Loucy (cell line): Measurements from ENCODE around the gene DNAJB4.

ENCODE experiments used
- H2AFZ ChIP-seq: fragments of 200-600 bp; sonication (generic); 2 replicates; pipeline ENCODE4 v1.6.0; 2016; ENCODE audit warnings: antibody characterized with exemption, mild to moderate bottlenecking, low read length, moderate library complexity
- H3F3A ChIP-seq: fragments of 200-600 bp; 2 replicates; pipeline ENCODE4 v1.6.0; 2016; ENCODE audit warnings: antibody characterized with exemption, low read depth, mild to moderate bottlenecking
- H3K27me3 ChIP-seq: fragments of 200-600 bp; sonication (generic); 2 replicates; pipeline ENCODE4 v1.6.1; 2014; ENCODE audit warnings: low read length, mild to moderate bottlenecking; ENCODE audit not compliant: insufficient read depth, poor library complexity, severe bottlenecking
- H3K36me3 ChIP-seq: fragments of 200-600 bp; sonication (generic); 2 replicates; pipeline ENCODE4 v1.6.1; 2016; ENCODE audit warnings: low read length; ENCODE audit not compliant: insufficient read depth
- H3K4me1 ChIP-seq: fragments of 200-600 bp; sonication (generic); 2 replicates; pipeline ENCODE4 v1.5.1; 2014; ENCODE audit warnings: low read length, mild to moderate bottlenecking; ENCODE audit not compliant: insufficient read depth, poor library complexity, severe bottlenecking
- H3K4me2 ChIP-seq: fragments of 200-600 bp; sonication (generic); 2 replicates; pipeline ENCODE4 v1.6.0; 2014; ENCODE audit warnings: antibody characterized with exemption, low read length, low read depth, mild to moderate bottlenecking; ENCODE audit not compliant: poor library complexity, severe bottlenecking
- H3K4me3 ChIP-seq: fragments of 200-600 bp; sonication (generic); 2 replicates; pipeline ENCODE4 v1.5.1; 2014; ENCODE audit warnings: low read length, mild to moderate bottlenecking, mixed read lengths; ENCODE audit not compliant: poor library complexity, severe bottlenecking
- H3K79me2 ChIP-seq: fragments of 200-600 bp; sonication (generic); 2 replicates; pipeline ENCODE4 v1.6.1; 2014; ENCODE audit warnings: low read length; ENCODE audit not compliant: insufficient read depth
- H3K9ac ChIP-seq: fragments of 200-600 bp; sonication (generic); 2 replicates; pipeline ENCODE4 v1.6.0; 2014; ENCODE audit warnings: mild to moderate bottlenecking, low read depth, low read length, moderate library complexity; ENCODE audit not compliant: poor library complexity, severe bottlenecking
- H3K9me2 ChIP-seq: fragments of 200-600 bp; sonication (generic); replicated peaks from 2 replicates; pipeline ENCODE4 v1.6.1; 2016; ENCODE audit warnings: low read depth, low read length, mixed read lengths
- H3K9me3 ChIP-seq: fragments of 200-600 bp; sonication (generic); 2 replicates; pipeline ENCODE4 v1.6.1; 2014; ENCODE audit warnings: mild to moderate bottlenecking, antibody characterized with exemption, low read length, low read depth; ENCODE audit not compliant: insufficient read depth
- H4K20me1 ChIP-seq: fragments of 200-600 bp; sonication (generic); 2 replicates; pipeline ENCODE4 v1.6.0; 2014; ENCODE audit warnings: antibody characterized with exemption, low read length, mild to moderate bottlenecking; ENCODE audit not compliant: insufficient read depth, poor library complexity, severe bottlenecking
- CTCF ChIP-seq: fragments of 200-600 bp; sonication (generic); conservative IDR thresholded peaks from 2 replicates; pipeline ENCODE4 v1.5.1; 2014; ENCODE audit warnings: mild to moderate bottlenecking, antibody characterized with exemption, low read length
- EZH2phosphoT487 ChIP-seq: fragments of 200-600 bp; IDR thresholded peaks from 2 replicates; pipeline ENCODE4 v1.6.1; 2018; ENCODE audit warnings: antibody characterized with exemption, mild to moderate bottlenecking, moderate library complexity, borderline replicate concordance

The DNAJB4 gene

GRCh38 chr1:78032996-78033796, 28.5 kb downstream of the DNAJB4 start:
- Histone ChIP-seq H3K4me1 (no peaks in the 10 kb centered on the region), H3K4me2 (no peak overlapping the region), H3F3A (no peaks in the 10 kb centered on the region), H3K9me3 (no peaks in the 10 kb centered on the region), H4K20me1 (no peaks in the 10 kb centered on the region), H3K9ac (no peak overlapping the region), H3K4me3 (no peak overlapping the region), H3K27me3 (no peaks in the 10 kb centered on the region), H3K9me2 (no peaks in the 10 kb centered on the region), H2AFZ (no peak overlapping the region), H3K79me2 (no peaks in the 10 kb centered on the region), H3K36me3 (no peaks in the 10 kb centered on the region)
- TF ChIP-seq EZH2phosphoT487 (no peak), CTCF (no peak)

DNA sequence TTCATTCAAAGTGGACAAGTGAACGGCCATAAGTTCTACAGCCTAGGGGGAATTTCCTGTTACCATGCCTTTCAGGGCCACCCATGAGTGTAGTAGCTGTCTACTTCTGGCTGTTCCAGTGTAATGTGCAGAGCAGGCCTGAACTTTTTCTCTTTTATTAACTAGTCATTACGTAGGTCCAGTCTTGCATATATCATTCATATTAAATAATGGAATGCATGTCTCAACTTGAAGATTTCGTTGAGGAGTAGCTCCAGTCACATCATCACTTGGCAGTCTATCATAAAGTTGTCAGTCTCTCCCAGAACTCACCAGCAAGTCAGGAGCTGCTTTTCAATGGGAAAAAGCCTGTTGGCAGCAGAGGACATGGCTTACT, 29.0 kb downstream of the DNAJB4 start:
- H3K9me2 ChIP-seq: no peaks in the 10 kb centered on the region
- no peak overlapping the region for H3K4me3 ChIP-seq
- H3K36me3 ChIP-seq: no peaks in the 10 kb centered on the region
- no peaks in the 10 kb centered on the region for H3K79me2 ChIP-seq
- H3K4me1 ChIP-seq: no peaks in the 10 kb centered on the region
- H3K4me2 ChIP-seq: no peak overlapping the region
- TF ChIP-seq EZH2phosphoT487 (no peak), CTCF (no peak)
- no peak overlapping the region for H2AFZ ChIP-seq
- H4K20me1 ChIP-seq: no peaks in the 10 kb centered on the region
- H3K27me3 ChIP-seq: no peaks in the 10 kb centered on the region
- H3K9me3 ChIP-seq: no peaks in the 10 kb centered on the region
- H3K9ac ChIP-seq: no peak overlapping the region
- no peaks in the 10 kb centered on the region for H3F3A ChIP-seq

- Histone ChIP-seq H2AFZ (no peak overlapping the region), H3K4me1 (no peaks in the 10 kb centered on the region), H3K9me3 (no peaks in the 10 kb centered on the region), H3K9me2 (no peaks in the 10 kb centered on the region), H3K4me2 (no peak overlapping the region), H4K20me1 (no peaks in the 10 kb centered on the region), H3K27me3 (no peaks in the 10 kb centered on the region), H3K4me3 (no peak overlapping the region), H3K9ac (no peak overlapping the region), H3K79me2 (no peaks in the 10 kb centered on the region), H3F3A (no peaks in the 10 kb centered on the region), H3K36me3 (no peaks in the 10 kb centered on the region)
- no peak for TF ChIP-seq CTCF
- TF ChIP-seq EZH2phosphoT487: no peak
Measured at GRCh38 chr1:78035121-78035520, 30.4 kb downstream of the DNAJB4 start.
